Measurements from ENCODE around the gene FAT2.
"Not testable (repeated sequence)": the region's sequence is repeated elsewhere in the genome, so short reads cannot be mapped to it uniquely, and the experiment has no call there.

FAT2 gene

GRCh38 chr5:151580858-151581257, 10.3 kb downstream of the FAT2 start:
- DNase-seq (ENCODE audit: low spot score), result no peak

DNA sequence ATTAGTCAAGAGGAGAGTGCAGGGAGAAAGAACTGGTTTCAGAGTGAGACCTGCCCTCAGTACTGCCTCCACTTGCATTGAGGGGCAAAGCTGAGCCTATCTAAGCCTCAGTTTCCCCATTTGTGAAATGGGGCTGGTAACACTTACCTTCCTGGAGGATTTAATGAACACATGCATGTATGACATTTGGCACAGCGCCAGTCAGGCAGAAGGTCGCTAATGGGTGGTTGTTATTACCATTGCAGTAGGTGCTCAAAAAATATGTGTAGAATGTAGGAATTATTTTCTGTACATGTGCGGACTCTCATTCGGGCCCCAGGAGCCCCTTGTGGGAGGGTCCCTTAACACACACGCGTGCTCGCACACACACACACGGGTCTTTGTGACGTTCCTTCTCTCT, 10.9 kb downstream of the FAT2 start:
- no peak for DNase-seq (ENCODE audit: low spot score)

DNA sequence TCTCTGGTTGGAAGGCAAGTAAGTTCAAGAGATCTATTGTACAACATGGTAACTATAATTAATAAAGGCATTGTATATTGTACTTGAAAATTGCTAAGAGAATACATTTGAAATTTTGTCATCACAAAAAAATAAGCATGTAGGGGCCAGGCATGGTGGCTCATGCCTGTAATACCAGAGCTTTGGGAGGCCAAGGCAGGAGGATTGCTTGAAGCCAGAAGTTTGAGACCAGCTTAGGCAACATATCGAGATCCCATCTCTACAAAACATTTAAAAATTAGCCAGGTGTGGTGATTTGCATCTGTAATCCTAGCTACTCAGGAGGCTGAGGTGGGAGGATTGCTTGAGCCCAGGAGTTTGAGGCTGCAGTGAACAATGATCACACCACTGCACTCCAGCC, 12.0 kb downstream of the FAT2 start:
- not testable (repeated sequence) for DNase-seq (ENCODE audit: low spot score)

DNA sequence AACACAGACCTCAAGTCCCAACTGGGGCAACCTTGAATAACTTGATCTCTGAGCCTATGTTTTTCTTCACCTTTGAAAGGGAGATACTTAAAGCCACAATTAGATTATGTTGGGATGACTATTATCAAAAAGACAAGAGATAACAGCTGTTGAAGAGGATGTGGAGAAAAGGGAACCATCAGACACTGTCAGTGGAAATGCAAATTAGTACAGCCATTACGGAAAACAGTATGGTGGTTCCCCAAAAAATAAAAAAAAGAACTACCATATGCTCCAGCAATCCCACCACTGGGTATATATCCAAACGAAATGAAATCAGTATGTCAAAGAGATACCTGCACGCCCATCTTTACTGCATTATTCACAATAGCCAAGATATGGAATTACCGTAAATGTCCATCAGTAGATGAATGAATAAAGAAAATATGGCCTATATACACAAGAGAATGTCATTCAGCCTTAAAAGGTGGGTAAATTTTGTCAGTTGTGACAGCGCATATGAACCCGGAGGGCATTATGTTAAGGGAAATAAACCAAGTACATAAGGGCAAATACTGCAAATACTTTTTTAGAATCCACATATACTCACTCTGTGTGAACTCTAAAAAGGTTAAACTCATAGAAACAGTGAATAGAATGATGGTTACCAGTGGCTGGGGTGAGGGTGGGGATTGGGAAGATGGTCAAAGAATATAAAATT, 12.7 kb downstream of the FAT2 start:
- DNase-seq (ENCODE audit: low spot score), result no peak

DNA sequence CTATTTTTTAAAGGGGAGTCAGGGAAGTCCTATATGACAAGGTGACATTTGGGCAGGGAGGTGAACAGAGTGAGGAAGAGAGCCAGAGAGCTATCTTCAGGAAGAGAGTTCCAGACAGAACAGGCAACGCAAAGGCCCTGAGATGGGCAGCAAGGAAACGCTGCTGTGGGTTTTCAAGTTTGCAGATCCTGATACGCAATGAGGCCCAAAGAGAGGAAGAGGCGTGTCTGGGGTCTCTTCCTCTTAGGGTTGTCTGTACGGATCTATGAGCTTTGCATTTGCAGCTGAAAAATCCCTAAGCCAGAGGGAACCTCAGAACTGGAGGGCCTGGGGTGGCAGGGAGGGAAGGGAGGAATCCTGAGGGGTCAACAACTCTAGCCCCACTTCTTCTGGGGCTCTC, 13.6 kb downstream of the FAT2 start:
- DNase-seq (ENCODE audit: low spot score), result no peak

DNA sequence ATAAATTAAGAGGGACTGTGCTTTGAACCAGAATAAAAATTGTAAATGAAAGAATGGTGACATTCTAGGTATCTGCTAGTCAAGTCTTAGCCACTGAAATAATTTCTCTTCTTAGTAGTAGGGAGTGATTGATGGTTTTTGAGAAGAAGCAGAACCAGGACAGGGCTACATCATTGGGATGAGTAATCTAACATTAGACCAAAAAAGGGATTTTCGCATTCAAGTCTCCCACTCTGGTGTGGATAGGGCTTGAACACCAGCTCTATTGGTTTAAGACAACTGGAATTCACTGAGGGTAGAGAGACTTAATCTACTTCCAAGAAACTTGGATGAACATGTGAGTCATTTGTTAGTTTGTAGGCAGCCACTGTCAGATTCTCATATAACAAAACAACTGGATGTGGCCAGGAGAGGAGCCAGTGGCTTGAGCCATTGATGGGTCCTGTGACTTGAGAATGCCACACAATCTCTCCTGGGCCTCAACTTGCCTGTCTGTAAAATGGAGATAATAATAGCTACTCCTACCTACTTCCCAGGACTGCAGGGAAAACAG, 16.6 kb downstream of the FAT2 start:
- no peak for DNase-seq (ENCODE audit: low spot score)

GRCh38 chr5:151572657-151573368, 18.3 kb downstream of the FAT2 start:
- no peak for DNase-seq (ENCODE audit: low spot score)

GRCh38 chr5:151571270-151572173, 19.6 kb downstream of the FAT2 start:
- DNase-seq (ENCODE audit: low spot score), result no peak

- no peak for DNase-seq (ENCODE audit: low spot score)
These were observed 20.4 kb downstream of the FAT2 start for GRCh38 chr5:151570512-151571269.

- DNase-seq (ENCODE audit: low spot score), result no peak
These were observed 21.1 kb downstream of the FAT2 start for GRCh38 chr5:151570058-151570457.

DNA sequence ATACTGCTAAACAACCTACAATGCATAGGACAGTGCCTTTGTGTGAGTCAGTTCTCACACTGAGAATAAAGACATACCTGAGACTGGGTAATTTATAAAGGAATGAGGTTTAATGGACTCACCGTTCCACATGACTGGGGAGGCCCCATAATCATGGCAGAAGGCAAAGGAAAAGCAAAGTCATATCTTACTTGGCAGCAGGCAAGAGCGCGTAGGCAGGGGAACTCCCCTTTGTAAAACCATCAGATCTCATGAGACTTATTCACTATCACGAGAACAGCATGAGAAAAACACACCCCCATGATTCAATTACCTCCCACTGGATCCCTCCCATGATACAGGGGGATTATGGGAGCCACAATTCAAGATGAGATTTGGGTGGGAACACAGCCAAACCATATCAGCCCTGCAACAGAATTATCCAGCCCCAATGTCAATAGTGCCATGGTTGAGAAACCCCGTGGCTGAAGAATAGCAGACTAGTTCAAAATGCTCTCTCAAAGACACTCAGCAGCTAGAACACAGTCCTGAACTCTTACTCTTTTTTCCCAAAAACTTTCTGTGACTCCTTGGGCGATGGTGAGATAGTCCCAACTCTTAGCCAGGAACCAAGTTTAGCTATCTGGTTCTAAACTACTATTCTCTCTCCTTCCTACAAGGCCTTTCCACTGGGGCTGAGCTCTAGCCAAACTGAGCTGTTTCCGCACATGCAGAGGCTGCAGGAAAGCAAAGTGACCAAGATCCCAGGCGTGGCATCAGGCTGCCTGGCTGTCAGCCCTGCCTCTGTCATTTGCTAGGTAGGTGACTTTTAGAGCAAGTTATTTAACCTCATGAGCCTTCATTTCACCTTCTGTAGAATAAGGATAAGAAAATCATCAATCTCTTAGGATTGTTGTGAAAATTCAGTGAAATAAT, 21.7 kb downstream of the FAT2 start:
- DNase-seq (ENCODE audit: low spot score), result no peak

GRCh38 chr5:151568036-151568435, 23.1 kb downstream of the FAT2 start:
- no peak for DNase-seq (ENCODE audit: low spot score)

DNA sequence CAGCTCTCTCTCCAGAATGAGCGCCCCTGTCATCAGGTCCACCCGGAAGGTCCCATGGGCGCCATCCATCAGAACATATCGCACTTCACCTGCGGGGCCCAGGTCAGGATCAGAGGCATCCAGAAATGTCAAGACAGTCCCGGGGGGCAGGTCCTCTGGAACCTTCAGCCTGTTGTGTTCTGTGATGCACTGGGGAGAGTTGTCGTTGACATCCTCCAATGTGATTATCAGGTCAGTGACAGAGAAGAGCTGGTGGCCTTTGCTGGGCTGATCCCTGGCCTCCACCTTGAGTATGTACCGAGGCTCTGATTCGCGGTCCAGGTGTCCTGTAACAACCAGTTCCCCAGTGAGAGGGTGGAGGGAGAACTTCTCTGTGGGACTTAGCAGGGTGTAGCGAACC, 25.2 kb downstream of the FAT2 start:
- no peak for DNase-seq (ENCODE audit: low spot score)

GRCh38 chr5:151562019-151562707, 29.0 kb downstream of the FAT2 start:
- no peak for DNase-seq (ENCODE audit: low spot score)

DNA sequence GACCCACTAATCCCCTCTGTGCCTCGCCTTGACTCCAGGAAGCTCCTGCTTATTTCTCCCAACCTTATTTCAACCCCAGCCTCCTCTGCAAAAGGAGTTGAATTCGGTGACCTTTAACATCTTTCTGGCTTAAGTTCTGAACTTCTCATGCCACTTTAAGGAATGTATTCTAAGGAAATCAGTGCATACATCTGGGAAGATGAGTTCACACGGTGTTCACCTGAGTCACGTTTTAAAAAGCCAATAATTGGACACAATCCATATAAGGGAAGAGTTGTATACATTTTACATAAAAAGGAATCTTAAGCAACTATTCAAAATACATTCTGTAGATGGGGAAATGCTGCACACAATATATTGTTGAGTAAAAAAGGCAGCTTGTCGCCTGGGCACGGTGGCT, 33.2 kb downstream of the FAT2 start:
- DNase-seq (ENCODE audit: low spot score), result no peak

GRCh38 chr5:151557466-151557865, 33.7 kb downstream of the FAT2 start:
- no peak for DNase-seq (ENCODE audit: low spot score)

DNA sequence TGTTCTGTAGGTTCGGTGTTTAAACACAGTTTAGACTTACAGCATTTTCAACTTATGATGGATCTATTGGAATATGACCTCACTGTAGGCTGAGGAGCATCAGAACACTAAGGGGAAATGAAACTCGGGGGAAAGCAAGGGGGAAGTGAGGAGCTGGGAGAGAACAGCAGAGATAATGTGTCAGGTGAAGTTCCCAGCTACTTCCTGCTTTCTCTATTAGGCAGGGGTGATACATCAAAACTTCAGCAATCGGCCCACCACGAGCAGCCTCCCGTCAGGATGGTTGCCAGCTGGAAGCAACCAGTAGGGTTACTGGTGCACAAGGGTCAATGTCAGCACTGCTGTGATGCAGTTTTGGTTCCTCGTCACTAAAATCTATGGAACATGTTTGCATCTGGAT, 34.3 kb downstream of the FAT2 start:
- no peak for DNase-seq (ENCODE audit: low spot score)

GRCh38 chr5:151555760-151556576, 35.2 kb downstream of the FAT2 start:
- no peak for DNase-seq (ENCODE audit: low spot score)

GRCh38 chr5:151553695-151554094, 37.4 kb downstream of the FAT2 start:
- DNase-seq (ENCODE audit: low spot score), result no peak

All from HuH-7 (cell line).